Stimulated activated CD4-positive, alpha-beta T cell treated with anti-CD3 and anti-CD28 coated beads, TNF-alpha, amount 100 ng/mL, for 4 hours (primary cell): ENCODE data around the gene NFKBIB.
A peak's percentile ranks its signal among the peaks of the same experiment; 100 is the strongest.
"Not testable (repeated sequence)": the region's sequence is repeated elsewhere in the genome, so short reads cannot be mapped to it uniquely, and the experiment has no call there.

ENCODE experiments used
- DNase-seq, 3 experiments: peaks; one replicate each; pipeline ENCODE4 v3.0.0-alpha.2; 2020; ENCODE audit warnings: low read depth in 3 of 3

The NFKBIB gene

GRCh38 chr19:38899447-38900201, at the start of gene NFKBIB, which contains the start of gene SIRT2:
Gene NFKBIB (plus strand): TSS chr19:38899969. CDS start chr19:38900033, 64 bp downstream.
Gene SIRT2 (minus strand): TSS chr19:38899618. CDS start chr19:38899521, 97 bp downstream.
- peak; percentile 91 to 99 (median 98) for DNase-seq

GRCh38 chr19:38850436-38850975, 49.3 kb upstream of the NFKBIB start:
- peak; percentile 88 to 98 (median 97) for DNase-seq

- DNase-seq = no peak
Measured at GRCh38 chr19:38850976-38851621, 48.7 kb upstream of the NFKBIB start.

DNA sequence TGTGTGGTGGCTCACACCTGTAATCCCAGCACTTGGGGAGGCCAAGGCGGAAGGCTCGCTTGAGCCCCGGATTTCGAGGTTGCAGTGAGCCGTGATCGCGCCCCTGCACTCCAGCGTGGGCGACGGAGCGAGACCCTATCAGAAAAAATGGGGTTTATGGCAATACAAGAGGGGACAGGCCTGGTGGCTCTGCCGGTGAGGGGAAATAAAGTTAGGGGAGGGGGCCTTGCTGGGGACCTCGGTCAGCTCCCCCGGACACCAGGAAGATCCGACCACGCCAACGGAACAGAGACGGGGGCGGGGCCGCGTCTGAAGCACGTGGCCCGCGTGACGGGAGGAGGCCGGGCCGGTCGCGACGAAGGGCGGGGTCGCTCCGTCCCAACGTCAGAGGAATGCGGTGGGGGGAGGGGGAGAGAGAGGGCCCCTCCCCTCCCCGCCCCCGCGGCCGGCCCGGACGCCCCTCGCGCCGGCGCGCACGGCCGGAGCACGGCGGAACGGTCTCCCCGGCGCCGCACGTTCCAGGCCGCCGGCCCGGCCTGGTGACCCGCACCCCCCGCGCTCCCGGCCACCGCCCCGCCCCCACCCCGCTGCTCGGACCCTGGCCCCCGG, 48.0 kb upstream of the NFKBIB start:
- DNase-seq = peak; percentile 83 to 84 (median 84)

DNA sequence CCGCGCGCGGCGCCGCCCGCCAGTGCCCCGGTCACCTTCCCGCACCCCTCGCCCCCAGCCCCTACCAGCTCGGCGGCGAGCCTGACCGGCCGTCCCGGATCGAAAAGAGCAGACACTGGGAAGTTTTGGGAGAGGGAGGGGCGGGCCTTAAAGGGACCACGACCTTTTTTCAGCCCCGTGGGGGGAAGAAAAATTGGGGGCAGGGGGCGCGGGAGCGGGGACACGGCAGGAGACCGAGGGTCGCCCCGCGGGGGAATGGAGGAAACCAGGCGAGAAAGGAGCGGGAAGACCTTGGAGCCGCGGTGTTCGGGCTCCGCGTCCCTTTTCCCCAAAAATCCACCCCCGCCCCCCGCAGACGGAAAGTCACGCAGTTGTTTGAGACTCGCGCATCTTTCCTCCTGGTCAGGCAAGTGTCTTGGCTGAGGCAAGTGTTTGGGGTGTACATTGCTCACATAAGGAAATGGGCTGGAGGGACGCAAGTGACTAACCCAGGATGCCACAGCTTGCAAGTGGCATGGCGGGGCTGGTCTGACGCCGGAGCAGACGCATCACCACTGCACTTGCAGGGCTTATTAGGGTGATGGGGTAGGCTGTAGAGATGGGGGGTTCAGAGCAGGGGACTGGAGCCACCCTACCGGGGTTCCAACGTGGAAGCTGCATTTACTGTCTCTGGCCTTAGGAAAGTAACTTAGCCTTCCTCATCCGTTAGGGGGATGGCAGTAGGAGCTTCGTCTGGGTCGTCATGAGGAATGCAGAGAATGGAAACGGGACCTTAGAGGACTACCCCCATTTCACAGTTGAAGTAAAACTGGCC, 47.3 kb upstream of the NFKBIB start:
- peak in 1 of 3 experiments; percentile 26 for DNase-seq

DNA sequence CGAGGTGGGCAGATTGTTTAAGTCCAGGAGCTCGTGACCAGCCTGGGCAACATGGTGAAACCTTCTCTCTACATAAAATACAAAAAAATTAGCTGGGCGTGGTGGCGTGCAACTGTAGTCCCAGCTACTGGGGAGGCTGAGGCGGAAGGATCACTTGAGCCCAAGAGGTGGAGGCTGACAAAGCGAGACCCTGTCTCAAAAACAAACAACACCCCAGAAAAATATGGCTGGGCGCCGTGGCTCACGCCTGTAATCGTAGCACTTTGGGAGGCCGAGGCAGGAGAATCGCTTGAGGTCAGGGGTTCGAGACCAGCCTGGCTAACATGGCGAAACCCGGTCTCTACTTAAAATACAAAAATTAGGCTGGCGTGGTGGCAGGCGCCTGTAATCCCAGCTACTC, 46.6 kb upstream of the NFKBIB start:
- no peak for DNase-seq

- DNase-seq = not testable (repeated sequence)
Measured at GRCh38 chr19:38854961-38855360, 44.8 kb upstream of the NFKBIB start.

GRCh38 chr19:38855751-38856150, 44.0 kb upstream of the NFKBIB start:
- DNase-seq = not testable (repeated sequence)

- no peak for DNase-seq
Measured at GRCh38 chr19:38856813-38857212, 43.0 kb upstream of the NFKBIB start.

GRCh38 chr19:38859631-38860204, 40.1 kb upstream of the NFKBIB start:
- not testable (repeated sequence) for DNase-seq

- no peak for DNase-seq
Measured at GRCh38 chr19:38861368-38861767, 38.4 kb upstream of the NFKBIB start.

GRCh38 chr19:38862321-38863059, 37.3 kb upstream of the NFKBIB start:
- no peak for DNase-seq

- DNase-seq = no peak
Measured at GRCh38 chr19:38867171-38867780, 32.5 kb upstream of the NFKBIB start.

DNA sequence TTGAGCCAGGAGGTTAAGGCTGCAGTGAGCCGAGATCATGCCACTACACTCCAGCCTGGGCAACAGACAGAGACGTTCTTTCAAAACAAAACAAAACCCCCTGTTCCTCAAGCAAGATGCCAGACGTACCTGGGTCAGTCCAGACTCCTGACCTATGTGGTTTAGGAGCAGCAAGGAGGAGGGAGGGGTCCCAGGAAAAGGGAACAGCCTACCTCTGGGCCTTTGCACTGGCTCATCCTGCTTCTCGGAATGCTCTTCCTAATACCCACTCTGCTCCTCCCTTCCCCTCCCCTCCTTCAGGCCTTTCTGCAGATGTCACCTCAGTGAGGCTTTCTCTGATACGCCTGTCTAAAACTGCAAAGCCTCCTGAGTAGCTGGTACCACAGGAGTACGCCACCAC, 31.2 kb upstream of the NFKBIB start:
- DNase-seq = no peak

DNA sequence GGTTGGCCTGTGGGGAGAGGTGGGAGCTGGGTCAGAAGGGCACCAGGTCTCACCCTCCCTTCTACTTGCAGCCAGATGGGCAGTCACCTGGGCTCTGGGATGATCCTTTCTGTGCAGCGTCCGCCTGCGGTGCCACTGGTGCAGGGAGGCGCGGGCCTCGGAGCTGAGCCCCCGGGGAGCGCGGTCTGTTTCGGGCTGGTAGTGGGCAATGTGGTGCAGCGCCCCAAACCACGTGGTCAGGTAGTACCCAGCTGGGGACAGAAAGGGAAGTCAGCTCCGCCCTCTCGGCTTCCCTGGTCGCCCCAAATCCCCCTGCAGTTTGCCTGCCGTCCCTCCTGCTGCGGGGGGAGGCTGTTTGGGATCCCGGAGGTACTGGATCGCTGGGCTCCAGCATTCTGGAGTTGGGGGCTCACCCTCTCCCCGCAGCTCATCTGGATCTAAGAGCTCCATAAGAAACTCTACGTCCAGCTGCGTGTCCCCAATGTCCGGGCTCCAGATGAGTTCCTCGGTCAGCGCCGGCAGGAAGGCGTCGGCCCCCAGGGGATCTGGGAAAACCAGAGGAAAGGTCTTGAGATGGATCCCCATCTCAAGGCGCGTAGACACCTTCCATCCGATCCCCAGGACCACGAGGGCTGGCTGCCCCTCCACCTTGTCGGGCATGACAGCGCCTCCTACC, 30.5 kb upstream of the NFKBIB start:
- DNase-seq = no peak

- DNase-seq = peak; percentile 88 to 92 (median 91)
Measured at GRCh38 chr19:38869836-38870607, 29.7 kb upstream of the NFKBIB start.

DNA sequence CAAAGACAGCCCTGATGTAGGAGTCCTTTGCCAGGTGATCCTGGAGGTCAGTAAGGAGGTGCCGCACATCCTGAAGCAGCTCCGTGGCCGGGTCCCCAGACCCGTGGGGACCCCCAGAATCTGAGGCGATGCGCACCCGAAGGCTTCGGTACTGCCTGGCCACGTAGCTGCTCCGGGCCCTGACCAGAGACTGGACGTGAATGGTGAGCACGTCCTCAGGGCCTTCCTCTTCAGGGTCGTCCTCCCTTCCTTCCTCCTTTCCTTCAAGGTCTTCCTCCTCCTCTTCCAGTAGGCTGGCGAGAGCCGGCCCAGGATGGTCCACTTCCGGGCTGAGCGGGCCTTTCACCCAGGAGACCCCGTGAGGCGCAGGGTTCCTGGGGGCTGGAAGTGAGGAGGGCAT, 29.2 kb upstream of the NFKBIB start:
- DNase-seq = no peak

- DNase-seq = not testable (repeated sequence)
Measured at GRCh38 chr19:38873400-38873799, 26.4 kb upstream of the NFKBIB start.
